Adrenal gland (tissue), 12 donors: Measurements from ENCODE around the gene SBF2. TPM values are rescaled to one million over a fixed set of nuclear protein-coding genes. Genes with fewer than 3 reads are reported as not detected.

Source experiments
- DNase-seq, 7 donors: peaks; one replicate each; pipeline ENCODE4 v3.0.0-alpha.2; 2019 to 2020
- H3K27ac ChIP-seq, 5 donors: fragments of 200-600 bp; sonication (generic) in 4 of 5; 1 replicate in 3 of 5; 2 replicates in 2 of 5; pipeline versions ENCODE4 v1.5.1 to v1.8.0; 2016 to 2020; ENCODE audit warnings: mild to moderate bottlenecking in 1 of 5
- H3K27me3 ChIP-seq: fragments of 200-600 bp; 2 replicates; pipeline ENCODE4 v1.8.0; 2021
- H3K36me3 ChIP-seq, 2 donors: fragments of 200-600 bp; replicated peaks in 1 of 2; 1 replicate in 1 of 2; 2 replicates in 1 of 2; pipeline versions ENCODE4 v1.5.1 to v1.8.0; 2018 to 2022
- H3K4me1 ChIP-seq, 2 donors: fragments of 200-600 bp; replicated peaks in 1 of 2; 1 replicate in 1 of 2; 2 replicates in 1 of 2; pipeline versions ENCODE4 v1.5.1 to v1.8.0; 2018 to 2021
- H3K4me3 ChIP-seq, 4 donors: fragments of 200-600 bp; sonication (generic) in 3 of 4; one replicate each; pipeline ENCODE4 v1.5.1; 2016 to 2018
- H3K9me3 ChIP-seq, 3 donors: fragments of 200-600 bp; sonication (generic) in 1 of 3; replicated peaks in 1 of 3; 1 replicate in 2 of 3; 2 replicates in 1 of 3; pipeline versions ENCODE4 v1.5.1 to v1.8.0; 2016 to 2021
- POLR2A ChIP-seq, 2 donors: fragments of 450-650 bp; IDR thresholded peaks; one replicate each; pipeline ENCODE4 v1.6.1; 2017; ENCODE audit warnings: antibody characterized with exemption in 2 of 2, mild to moderate bottlenecking in 2 of 2, moderate library complexity in 1 of 2
- whole genome bisulfite sequencing, 4 donors: extraction: QIAGEN DNeasy Blood & Tissue Kit in 2 of 4; methylation state at CpG; one replicate each; pipeline versions ENCODE4 v1.1.5 to v1.1.7; 2013 to 2017; 5-methylcytosine and 5-hydroxymethylcytosine counted together
- intact Hi-C, 2 donors: fragments of 100-400 bp; cut with DNase I; formaldehyde crosslinking; loops; one replicate each; pipeline versions ENCODE4 v1.14.1 to v1.15.0; 2022 to 2023
- polyA plus RNA-seq, 3 donors: library from polyadenylated mRNA; stranded (reverse); fragments of 200-250 nt in 2 of 3; fragments of 350-450 nt in 1 of 3; fragmentation: Illumina TruSeq in 1 of 3; extraction: RNeasy Lipid Tissue Mini Kit (QIAGEN cat#74804) in 1 of 3; gene quantifications; one replicate each; pipeline ENCODE4 v1.2.3, GENCODE V29; 2013 to 2014
- total RNA-seq, 9 donors: library from RNA; depleted of rRNA in 4 of 9; stranded (reverse); fragments of >200 nt in 4 of 9; fragments of 120-200 nt in 1 of 9; fragmentation: NEBNext Ultra II Directional in 1 of 9; extraction: Animal tissue kit (Norgen Biotek cat#: 25700) in 1 of 9; gene quantifications; one replicate each; pipeline versions ENCODE4 v1.1.0 to v1.2.4, GENCODE V29; 2013 to 2023
- TF ChIP-seq, protein P1 (sequence below), 6 experiments: fragments of 450-650 bp in 4 of 6; fragments of 200-600 bp in 2 of 6; sonication (generic) in 1 of 6; IDR thresholded peaks; 1 replicate in 5 of 6; 2 replicates in 1 of 6; pipeline versions ENCODE4 v1.5.1 to v1.8.0; 2016 to 2021; ENCODE audit warnings: antibody characterized with exemption in 6 of 6, mild to moderate bottlenecking in 2 of 6, moderate library complexity in 1 of 6
- donor health status: healthy with polysubstance abuse.
- donor health status: Bipolar disorder and iron deficiency.
- donor health status: DM: yes; HTN: yes; CAD: no.
- donor health status: DM: no; HTN: no; CAD: no.
- donor health status: DM: no; HTN: no; CAD: no.
- donor health status: DM: yes; HTN: yes; CAD: no.

Gene SBF2
- total and polyA plus RNA-seq, 12 donors = 12.5 to 66.7 (median 38.0) TPM

DNA sequence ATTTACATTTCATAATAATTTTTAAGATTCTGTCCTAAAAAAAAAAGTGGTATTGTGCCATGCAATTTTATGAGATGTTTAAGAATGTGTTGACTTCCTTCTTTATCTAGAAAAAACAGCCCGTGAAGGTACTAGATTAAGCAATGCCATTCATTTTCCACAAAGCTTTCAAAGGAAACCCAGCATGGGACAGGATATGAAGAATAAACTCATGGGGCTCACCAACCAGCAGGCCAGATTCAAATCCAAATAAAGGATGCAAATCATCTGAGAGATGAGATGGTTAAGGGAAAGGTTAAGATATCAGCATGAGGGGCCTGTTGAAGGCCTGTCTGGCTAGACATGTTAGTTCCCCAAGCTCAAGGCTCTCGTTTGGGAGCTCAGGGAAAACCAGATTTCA is 431.0 kb downstream of the SBF2 start:
- Histone ChIP-seq H3K36me3 (no peaks in the 10 kb centered on the region), H3K4me1 (peaks cover 0 to 15% of the 10 kb centered on the region in 2 donors), H3K27me3 (no peaks in the 10 kb centered on the region), H3K9me3 (no peaks in the 10 kb centered on the region), H3K4me3 (no peak overlapping the region), H3K27ac (no peak overlapping the region)
- TF ChIP-seq POLR2A (IDR thresholded peaks at IDR 0.05) = no peak
- TF ChIP-seq, protein P1, sequence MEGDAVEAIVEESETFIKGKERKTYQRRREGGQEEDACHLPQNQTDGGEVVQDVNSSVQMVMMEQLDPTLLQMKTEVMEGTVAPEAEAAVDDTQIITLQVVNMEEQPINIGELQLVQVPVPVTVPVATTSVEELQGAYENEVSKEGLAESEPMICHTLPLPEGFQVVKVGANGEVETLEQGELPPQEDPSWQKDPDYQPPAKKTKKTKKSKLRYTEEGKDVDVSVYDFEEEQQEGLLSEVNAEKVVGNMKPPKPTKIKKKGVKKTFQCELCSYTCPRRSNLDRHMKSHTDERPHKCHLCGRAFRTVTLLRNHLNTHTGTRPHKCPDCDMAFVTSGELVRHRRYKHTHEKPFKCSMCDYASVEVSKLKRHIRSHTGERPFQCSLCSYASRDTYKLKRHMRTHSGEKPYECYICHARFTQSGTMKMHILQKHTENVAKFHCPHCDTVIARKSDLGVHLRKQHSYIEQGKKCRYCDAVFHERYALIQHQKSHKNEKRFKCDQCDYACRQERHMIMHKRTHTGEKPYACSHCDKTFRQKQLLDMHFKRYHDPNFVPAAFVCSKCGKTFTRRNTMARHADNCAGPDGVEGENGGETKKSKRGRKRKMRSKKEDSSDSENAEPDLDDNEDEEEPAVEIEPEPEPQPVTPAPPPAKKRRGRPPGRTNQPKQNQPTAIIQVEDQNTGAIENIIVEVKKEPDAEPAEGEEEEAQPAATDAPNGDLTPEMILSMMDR (IDR thresholded peaks at IDR 0.05) = no peak
- no peak for DNase-seq
- WGBS, 4 donors = 56 to 80% (median 74%) methylated on average over 2 of the region's 2 CpGs
- intact Hi-C loops = loop anchor here in 1 of 2 donors (10.0 kb wide), 1 partner anchor 112 kb away; no protein-coding TSS in a partner anchor

DNA sequence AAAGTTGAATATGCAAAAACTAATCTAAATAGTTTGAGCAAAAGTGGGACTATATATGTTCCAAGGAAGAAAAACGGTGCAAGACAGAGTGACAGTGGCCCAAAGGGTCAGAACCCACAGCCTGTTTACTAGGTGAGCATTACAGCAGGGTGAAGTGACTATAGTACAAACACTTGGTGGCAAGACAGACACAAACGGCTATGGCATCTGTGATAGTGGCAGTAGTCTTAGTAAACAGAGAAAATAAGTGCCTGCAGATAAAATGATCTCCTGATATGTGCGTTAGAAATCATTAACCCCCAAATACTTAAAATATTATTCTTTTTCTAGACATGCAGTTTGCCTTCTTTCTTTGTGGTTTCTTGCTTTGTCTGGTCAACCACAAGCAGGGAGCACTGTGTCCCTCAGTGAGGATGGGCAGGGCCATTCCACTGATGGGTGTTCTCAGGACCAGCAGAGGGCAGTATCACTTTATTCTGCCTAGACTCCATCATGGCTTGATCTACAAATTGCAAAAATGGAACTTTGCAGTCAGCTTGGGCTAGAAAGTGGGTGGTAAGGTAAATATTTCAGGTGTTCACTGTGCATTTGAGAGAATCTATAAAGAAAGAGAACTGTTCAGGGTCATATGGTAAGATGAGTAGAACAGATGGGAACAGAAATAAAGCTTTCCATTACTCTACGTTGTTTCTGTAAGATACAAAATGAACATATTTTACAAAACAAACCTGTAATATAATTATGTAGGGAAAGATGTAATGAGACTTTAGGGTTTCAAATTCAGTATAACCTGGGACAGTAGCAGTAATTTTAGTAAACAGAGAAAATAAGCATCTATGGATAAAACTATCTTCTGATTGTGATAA is 431.9 kb downstream of the SBF2 start:
- intact Hi-C loops = loop anchor here in 1 of 2 donors (10.0 kb wide), 1 partner anchor 113 kb away; no protein-coding TSS in a partner anchor
- Histone ChIP-seq H3K36me3 (no peaks in the 10 kb centered on the region), H3K4me1 (peaks cover 0 to 18% of the 10 kb centered on the region in 2 donors), H3K27me3 (no peaks in the 10 kb centered on the region), H3K9me3 (no peaks in the 10 kb centered on the region), H3K27ac (no peak overlapping the region), H3K4me3 (no peak overlapping the region)
- TF ChIP-seq, protein P1 (IDR thresholded peaks at IDR 0.05) = peak; percentile 43 to 75 (median 66)
- TF ChIP-seq POLR2A (IDR thresholded peaks at IDR 0.05) = no peak
- DNase-seq = peak; percentile 39 to 81 (median 52)
- WGBS, 4 donors = 72 to 84% (median 79%) methylated on average over 4 of the region's 4 CpGs

- TF ChIP-seq POLR2A (IDR thresholded peaks at IDR 0.05) = no peak
- TF ChIP-seq, protein P1 (IDR thresholded peaks at IDR 0.05) = no peak
- Histone ChIP-seq H3K27me3 (no peaks in the 10 kb centered on the region), H3K4me1 (peaks cover 0 to 18% of the 10 kb centered on the region in 2 donors), H3K4me3 (no peak overlapping the region), H3K27ac (no peak overlapping the region), H3K36me3 (peaks cover 0 to 8% of the 10 kb centered on the region in 2 donors), H3K9me3 (no peaks in the 10 kb centered on the region)
- WGBS, 4 donors = 87 to 95% (median 90%) methylated on average over 5 of the region's 5 CpGs
- no peak for DNase-seq
- intact Hi-C loops = loop anchor here in 1 of 2 donors (10.0 kb wide), 1 partner anchor 115 kb away; no protein-coding TSS in a partner anchor
Measured at GRCh38 chr11:9859554-9860305, 434.3 kb downstream of the SBF2 start.

DNA sequence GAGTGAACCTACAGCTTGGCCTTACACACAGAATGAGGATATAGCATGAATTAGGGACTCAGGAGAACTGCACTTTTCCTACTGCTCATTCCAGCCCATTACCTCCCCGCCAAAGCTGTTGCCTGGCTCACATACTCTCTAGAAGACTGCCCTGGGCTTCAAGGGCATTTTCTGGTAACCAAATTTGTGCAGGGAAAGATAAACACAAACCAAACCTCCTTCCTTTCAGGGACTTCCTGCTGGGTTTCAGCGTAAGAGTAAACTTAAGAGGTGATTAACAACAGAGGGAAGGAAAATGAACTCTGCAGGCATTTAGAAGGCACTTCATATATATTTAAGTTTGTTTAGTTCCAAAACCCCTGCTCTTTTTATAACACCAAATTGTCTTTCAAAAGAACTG is 435.2 kb downstream of the SBF2 start:
- WGBS, 4 donors = 28 to 45% (median 32%) methylated on average over 2 of the region's 2 CpGs
- intact Hi-C loops = no loop called here
- no peaks in the 10 kb centered on the region for H3K9me3 ChIP-seq

More for the DNA sequence above, 435.2 kb downstream of the SBF2 start:
- Histone ChIP-seq H3K36me3 (peaks cover 0 to 8% of the 10 kb centered on the region in 2 donors), H3K4me3 (no peak overlapping the region), H3K4me1 (peaks cover 0 to 18% of the 10 kb centered on the region in 2 donors), H3K27me3 (no peaks in the 10 kb centered on the region), H3K27ac (no peak overlapping the region)
- peak in 2 of 7 donors; percentile 3 to 14 for DNase-seq
- no peak for TF ChIP-seq POLR2A (IDR thresholded peaks at IDR 0.05)
- TF ChIP-seq, protein P1 (IDR thresholded peaks at IDR 0.05) = no peak
